ENCODE results near the gene SEMA3G. TPM values are rescaled to one million over a fixed set of nuclear protein-coding genes. Genes with fewer than 3 reads are reported as not detected.

The SEMA3G gene
- total RNA-seq, 4 donors from 2014 or later = 0.34 to 9.8 (median 3.4) TPM

- WGBS, 2 donors = 100% methylated on average over 1 of the region's 18 CpGs; no CpG with 5 or more reads in 1 of the 2 donors
- Histone ChIP-seq H3K27me3 (no peaks in the 10 kb centered on the region), H3K4me3 (peak overlapping the region in 1 of 4 donors; percentile 32), H3K9me3 (no peaks in the 10 kb centered on the region), H3K36me3 (no peaks in the 10 kb centered on the region), H3K27ac (peak overlapping the region in 1 of 4 donors; percentile 5), H3K4me1 (peaks cover 3 to 29% (median 5%) of the 10 kb centered on the region in 3 donors)
- no peak for DNase-seq
- TF ChIP-seq, protein P1, sequence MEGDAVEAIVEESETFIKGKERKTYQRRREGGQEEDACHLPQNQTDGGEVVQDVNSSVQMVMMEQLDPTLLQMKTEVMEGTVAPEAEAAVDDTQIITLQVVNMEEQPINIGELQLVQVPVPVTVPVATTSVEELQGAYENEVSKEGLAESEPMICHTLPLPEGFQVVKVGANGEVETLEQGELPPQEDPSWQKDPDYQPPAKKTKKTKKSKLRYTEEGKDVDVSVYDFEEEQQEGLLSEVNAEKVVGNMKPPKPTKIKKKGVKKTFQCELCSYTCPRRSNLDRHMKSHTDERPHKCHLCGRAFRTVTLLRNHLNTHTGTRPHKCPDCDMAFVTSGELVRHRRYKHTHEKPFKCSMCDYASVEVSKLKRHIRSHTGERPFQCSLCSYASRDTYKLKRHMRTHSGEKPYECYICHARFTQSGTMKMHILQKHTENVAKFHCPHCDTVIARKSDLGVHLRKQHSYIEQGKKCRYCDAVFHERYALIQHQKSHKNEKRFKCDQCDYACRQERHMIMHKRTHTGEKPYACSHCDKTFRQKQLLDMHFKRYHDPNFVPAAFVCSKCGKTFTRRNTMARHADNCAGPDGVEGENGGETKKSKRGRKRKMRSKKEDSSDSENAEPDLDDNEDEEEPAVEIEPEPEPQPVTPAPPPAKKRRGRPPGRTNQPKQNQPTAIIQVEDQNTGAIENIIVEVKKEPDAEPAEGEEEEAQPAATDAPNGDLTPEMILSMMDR (IDR thresholded peaks at IDR 0.05) = no peak
- no peak for TF ChIP-seq POLR2A (IDR thresholded peaks at IDR 0.05)
- intact Hi-C loops (cut with DNase I) = no loop called here
Observed at GRCh38 chr3:52441772-52442332, 3.1 kb downstream of the SEMA3G start.

GRCh38 chr3:52441091-52441771, 3.7 kb downstream of the SEMA3G start:
- TF ChIP-seq, protein P1 (IDR thresholded peaks at IDR 0.05) = no peak
- no peak for TF ChIP-seq POLR2A (IDR thresholded peaks at IDR 0.05)
- Histone ChIP-seq H3K27ac (no peak overlapping the region), H3K36me3 (no peaks in the 10 kb centered on the region), H3K27me3 (no peaks in the 10 kb centered on the region), H3K4me1 (peaks cover 3 to 33% (median 3%) of the 10 kb centered on the region in 3 donors), H3K9me3 (no peaks in the 10 kb centered on the region), H3K4me3 (no peak overlapping the region)
- 92 to 96% methylated on average over 12 to 16 of the region's 23 CpGs for WGBS, 2 donors
- DNase-seq = no peak
- intact Hi-C loops (cut with DNase I) = no loop called here

DNA sequence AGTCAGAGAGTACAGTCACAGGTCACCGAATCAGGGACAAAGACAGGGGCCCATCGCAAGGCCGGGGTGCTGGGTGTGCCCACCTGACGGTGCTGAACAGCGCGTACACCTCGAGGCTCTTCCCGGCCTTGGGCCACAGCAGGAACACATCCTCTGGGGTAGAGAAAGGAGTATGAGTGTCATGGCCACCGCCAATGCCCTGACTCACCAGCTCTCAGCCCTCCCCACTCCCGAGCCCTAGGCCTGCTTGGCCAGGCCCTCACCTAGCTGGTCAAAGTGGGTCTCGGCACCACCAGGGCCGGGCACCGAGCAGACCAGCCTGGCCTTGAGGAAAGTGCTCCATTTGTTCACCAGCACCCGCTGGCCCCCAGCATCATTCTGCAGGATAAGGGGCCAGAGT, 4.2 kb downstream of the SEMA3G start:
- H3K27ac ChIP-seq = no peak overlapping the region
- H3K4me1 ChIP-seq = peaks cover 3 to 33% (median 3%) of the 10 kb centered on the region in 3 donors
- H3K27me3 ChIP-seq = no peaks in the 10 kb centered on the region
- no peaks in the 10 kb centered on the region for H3K9me3 ChIP-seq
- 67 to 80% methylated on average over 1 to 5 of the region's 14 CpGs for WGBS, 2 donors
- DNase-seq = no peak
- no peak overlapping the region for H3K4me3 ChIP-seq
- intact Hi-C loops (cut with DNase I) = no loop called here
- TF ChIP-seq, protein P1 (IDR thresholded peaks at IDR 0.05) = no peak
- no peak for TF ChIP-seq POLR2A (IDR thresholded peaks at IDR 0.05)
- H3K36me3 ChIP-seq = no peaks in the 10 kb centered on the region

DNA sequence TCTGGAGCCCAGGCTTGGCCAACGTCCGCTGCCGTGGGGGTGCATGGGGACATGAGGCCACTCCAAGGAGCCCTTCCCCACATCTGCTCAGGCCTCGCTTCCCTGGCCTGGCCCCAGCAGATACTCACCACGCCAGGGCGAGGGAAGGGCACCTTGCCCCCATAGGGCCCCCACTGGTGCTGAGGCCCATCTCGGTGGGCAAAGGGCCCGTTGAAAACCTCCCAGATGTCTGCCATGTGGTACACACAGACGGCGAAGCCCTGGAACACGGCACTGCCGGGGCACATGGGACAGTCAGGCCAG, 4.7 kb downstream of the SEMA3G start:
- no peaks in the 10 kb centered on the region for H3K27me3 ChIP-seq
- H3K27ac ChIP-seq = no peak overlapping the region
- no peak for DNase-seq
- no peaks in the 10 kb centered on the region for H3K36me3 ChIP-seq
- H3K4me1 ChIP-seq = peaks cover 3 to 34% (median 4%) of the 10 kb centered on the region in 3 donors
- WGBS, 2 donors = 93% methylated on average over 5 of the region's 12 CpGs; no CpG with 5 or more reads in 1 of the 2 donors
- no peaks in the 10 kb centered on the region for H3K9me3 ChIP-seq
- H3K4me3 ChIP-seq = no peak overlapping the region
- TF ChIP-seq, protein P1 (IDR thresholded peaks at IDR 0.05) = no peak
- no peak for TF ChIP-seq POLR2A (IDR thresholded peaks at IDR 0.05)
- intact Hi-C loops (cut with DNase I) = no loop called here

DNA sequence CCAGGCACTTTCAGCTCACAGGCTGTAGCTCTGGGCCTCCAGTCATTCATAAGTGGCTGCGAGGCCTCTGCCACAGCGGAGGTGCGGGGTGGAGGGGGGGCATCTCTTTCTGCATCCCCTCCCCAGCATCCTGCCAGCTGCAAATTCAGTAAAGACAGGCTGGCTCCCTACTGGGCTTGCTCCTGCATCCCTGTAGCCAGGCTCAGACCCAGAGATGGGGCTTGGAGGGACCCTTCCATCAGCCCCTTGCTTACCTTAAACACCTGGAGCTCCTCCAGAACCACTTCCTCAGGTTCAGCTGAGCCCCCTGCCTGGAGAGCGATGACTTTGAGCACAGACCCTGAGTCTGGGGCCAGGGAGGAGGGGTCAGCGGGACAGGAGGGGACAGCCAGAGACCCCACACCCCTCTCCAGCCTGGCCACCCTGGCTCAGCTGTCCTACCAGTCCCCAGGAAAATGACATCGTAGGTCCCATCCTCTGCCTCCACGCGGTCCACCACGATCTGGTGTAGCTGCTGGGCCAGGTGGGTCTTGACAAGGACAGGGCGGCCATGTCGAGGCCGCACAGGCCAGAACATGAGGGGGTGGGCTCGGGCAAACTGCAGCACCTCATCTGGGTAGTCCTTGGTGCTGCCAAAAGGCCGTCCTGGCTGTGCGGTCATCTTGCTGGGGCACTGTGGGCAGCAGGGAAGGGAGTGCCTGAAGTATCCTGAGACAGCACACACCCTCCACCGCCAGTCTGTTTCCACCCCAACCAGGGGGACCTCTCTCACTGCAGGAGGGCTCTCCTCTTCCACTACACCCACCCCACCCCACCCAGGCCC, 5.3 kb downstream of the SEMA3G start:
- H3K27me3 ChIP-seq = no peaks in the 10 kb centered on the region
- intact Hi-C loops (cut with DNase I) = no loop called here
- 91 to 100% methylated on average over 1 to 6 of the region's 16 CpGs for WGBS, 2 donors
- H3K36me3 ChIP-seq = no peaks in the 10 kb centered on the region
- no peak overlapping the region for H3K4me3 ChIP-seq
- no peaks in the 10 kb centered on the region for H3K9me3 ChIP-seq
- no peak for DNase-seq
- peaks cover under 1 to 34% (median 9%) of the 10 kb centered on the region in 3 donors for H3K4me1 ChIP-seq
- TF ChIP-seq, protein P1 (IDR thresholded peaks at IDR 0.05) = no peak
- TF ChIP-seq POLR2A (IDR thresholded peaks at IDR 0.05) = no peak
- no peak overlapping the region for H3K27ac ChIP-seq
